ENCODE data around the gene SBK2. TPM values are rescaled to one million over a fixed set of nuclear protein-coding genes. Genes with fewer than 3 reads are reported as not detected.
A peak's percentile ranks its signal among the peaks of the same experiment; 100 is the strongest.

SBK2 gene
- total RNA-seq, 1 donor from 2014 or later, result 0.56 TPM

DNA sequence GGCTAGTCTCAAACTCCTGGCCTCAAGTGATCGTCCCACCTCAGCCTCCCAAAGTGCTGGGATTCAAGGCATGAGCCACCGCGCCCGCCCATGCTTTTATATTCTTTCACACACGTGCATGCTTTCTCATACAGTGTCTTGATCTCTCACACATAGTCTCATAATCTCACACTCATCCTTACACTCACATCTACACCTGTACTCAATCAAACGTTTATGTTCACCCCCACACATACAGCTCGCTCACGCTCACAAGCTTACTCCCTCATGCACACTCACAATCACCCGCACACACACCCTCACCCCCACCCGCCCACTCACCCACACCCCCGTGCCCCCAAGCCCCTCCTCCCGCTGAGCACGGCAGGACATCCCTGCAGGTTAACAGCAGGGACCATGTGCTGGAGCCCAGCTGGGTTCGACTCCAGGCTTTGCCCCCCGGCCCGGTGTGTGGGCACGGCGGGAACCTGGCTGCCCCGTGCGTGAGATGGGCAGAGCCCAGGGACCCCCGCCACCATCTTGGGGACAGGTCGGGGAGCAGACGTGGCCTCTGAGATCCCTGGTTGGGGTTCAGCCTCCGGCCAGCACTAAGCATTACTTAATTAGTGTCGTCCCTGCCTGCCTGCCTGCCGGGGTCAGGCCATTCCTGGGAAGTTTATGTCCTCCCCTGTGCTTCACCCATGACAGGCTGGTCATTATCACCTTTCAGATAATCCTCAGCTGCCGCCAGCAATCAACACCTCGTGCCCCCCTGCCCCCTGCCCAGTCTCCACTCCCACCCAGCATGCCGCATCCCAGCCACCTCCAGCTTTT is 11.4 kb downstream of the SBK2 start:
- H3K36me3 Mint-ChIP-seq, result no peaks in the 10 kb centered on the region
- TF ChIP-seq, protein P1, sequence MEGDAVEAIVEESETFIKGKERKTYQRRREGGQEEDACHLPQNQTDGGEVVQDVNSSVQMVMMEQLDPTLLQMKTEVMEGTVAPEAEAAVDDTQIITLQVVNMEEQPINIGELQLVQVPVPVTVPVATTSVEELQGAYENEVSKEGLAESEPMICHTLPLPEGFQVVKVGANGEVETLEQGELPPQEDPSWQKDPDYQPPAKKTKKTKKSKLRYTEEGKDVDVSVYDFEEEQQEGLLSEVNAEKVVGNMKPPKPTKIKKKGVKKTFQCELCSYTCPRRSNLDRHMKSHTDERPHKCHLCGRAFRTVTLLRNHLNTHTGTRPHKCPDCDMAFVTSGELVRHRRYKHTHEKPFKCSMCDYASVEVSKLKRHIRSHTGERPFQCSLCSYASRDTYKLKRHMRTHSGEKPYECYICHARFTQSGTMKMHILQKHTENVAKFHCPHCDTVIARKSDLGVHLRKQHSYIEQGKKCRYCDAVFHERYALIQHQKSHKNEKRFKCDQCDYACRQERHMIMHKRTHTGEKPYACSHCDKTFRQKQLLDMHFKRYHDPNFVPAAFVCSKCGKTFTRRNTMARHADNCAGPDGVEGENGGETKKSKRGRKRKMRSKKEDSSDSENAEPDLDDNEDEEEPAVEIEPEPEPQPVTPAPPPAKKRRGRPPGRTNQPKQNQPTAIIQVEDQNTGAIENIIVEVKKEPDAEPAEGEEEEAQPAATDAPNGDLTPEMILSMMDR (IDR thresholded peaks at IDR 0.05; ENCODE audit: unreplicated experiment), result no peak
- peaks cover 5% of the 10 kb centered on the region for H3K4me1 Mint-ChIP-seq
- peaks cover 8% of the 10 kb centered on the region for H3K27me3 Mint-ChIP-seq (ENCODE audit: low read depth)
- no peak overlapping the region for H3K27ac Mint-ChIP-seq
- no peak for DNase-seq (ENCODE audit: low spot score in 2 of 2, unreplicated experiment in 2 of 2)
- no peak overlapping the region for H3K4me3 Mint-ChIP-seq
- no peaks in the 10 kb centered on the region for H3K9me3 Mint-ChIP-seq

DNA sequence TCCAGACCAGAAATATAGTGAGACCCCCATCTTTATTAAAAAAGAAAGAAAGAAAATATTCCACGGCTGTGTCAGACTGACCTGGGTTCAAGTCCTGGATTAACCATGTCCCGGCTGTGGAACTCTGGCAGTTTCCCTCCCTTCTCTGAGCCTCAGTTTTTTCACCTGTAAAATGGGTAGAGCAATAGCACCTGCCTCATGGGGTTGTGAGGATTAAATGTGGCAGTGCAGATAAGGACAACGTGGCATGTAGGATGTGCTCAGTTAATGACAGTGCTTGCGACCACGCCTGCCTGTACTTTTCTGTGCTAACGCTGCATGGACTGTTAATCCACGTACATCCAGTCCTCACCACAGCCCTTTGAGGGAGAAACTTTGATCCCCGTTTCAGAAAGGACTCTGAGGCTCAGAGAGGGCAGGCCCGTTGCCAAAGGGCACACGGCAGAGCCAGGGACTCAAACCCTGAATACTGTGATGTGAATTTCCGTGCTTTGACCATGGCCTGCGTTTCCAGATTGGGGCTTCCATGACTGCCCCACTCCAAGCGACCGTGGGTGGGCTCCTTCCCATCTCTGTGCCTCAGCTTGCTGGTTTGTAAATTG is 16.1 kb downstream of the SBK2 start:
- no peaks in the 10 kb centered on the region for H3K9me3 Mint-ChIP-seq
- DNase-seq (ENCODE audit: low spot score in 2 of 2, unreplicated experiment in 2 of 2), result no peak
- H3K27me3 Mint-ChIP-seq (ENCODE audit: low read depth), result peaks cover 8% of the 10 kb centered on the region
- no peak overlapping the region for H3K4me3 Mint-ChIP-seq
- H3K4me1 Mint-ChIP-seq, result peaks cover 5% of the 10 kb centered on the region
- no peak overlapping the region for H3K27ac Mint-ChIP-seq
- H3K36me3 Mint-ChIP-seq, result no peaks in the 10 kb centered on the region
- TF ChIP-seq, protein P1 (IDR thresholded peaks at IDR 0.05; ENCODE audit: unreplicated experiment), result no peak

- peaks cover 2% of the 10 kb centered on the region for H3K4me1 Mint-ChIP-seq
- H3K4me3 Mint-ChIP-seq, result no peak overlapping the region
- no peak for DNase-seq (ENCODE audit: low spot score in 2 of 2, unreplicated experiment in 2 of 2)
- no peaks in the 10 kb centered on the region for H3K9me3 Mint-ChIP-seq
- no peaks in the 10 kb centered on the region for H3K36me3 Mint-ChIP-seq
- no peak overlapping the region for H3K27ac Mint-ChIP-seq
- H3K27me3 Mint-ChIP-seq (ENCODE audit: low read depth), result peaks cover 5% of the 10 kb centered on the region
- TF ChIP-seq, protein P1 (IDR thresholded peaks at IDR 0.05; ENCODE audit: unreplicated experiment), result no peak
These were observed 17.3 kb downstream of the SBK2 start for GRCh38 chr19:55519451-55520311.

GRCh38 chr19:55516878-55517620 is 19.9 kb downstream of the SBK2 start:
- Mint-ChIP-seq H3K9me3 (no peaks in the 10 kb centered on the region), H3K27ac (peak overlapping the region; percentile 83), H3K4me3 (peak overlapping the region; percentile 74), H3K4me1 (peaks cover 2% of the 10 kb centered on the region), H3K36me3 (no peaks in the 10 kb centered on the region), H3K27me3 (ENCODE audit: low read depth) (peaks cover 7% of the 10 kb centered on the region)
- TF ChIP-seq, protein P1 (IDR thresholded peaks at IDR 0.05; ENCODE audit: unreplicated experiment), result peak; percentile 71
- DNase-seq (ENCODE audit: low spot score in 2 of 2, unreplicated experiment in 2 of 2), result peak; percentile 88 to 94

DNA sequence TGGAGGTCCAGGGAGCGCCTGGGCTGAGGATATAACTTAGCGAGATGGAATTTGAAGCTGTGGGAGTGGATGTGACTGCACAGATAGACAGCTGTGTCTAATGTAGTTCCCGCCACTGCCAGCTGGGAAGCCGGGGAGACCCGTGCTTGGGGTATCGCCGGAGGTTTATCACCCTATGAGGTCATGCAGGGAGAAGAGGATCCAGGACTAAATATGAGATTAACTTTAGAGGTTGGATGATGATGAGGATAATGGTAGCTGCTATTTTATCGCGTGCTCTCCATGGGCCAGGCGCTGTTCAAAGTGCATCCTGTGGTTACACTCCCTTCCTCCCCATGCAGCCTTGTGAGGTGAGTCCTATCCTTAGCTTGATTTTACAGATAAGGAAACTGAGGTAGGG is 28.8 kb downstream of the SBK2 start:
- Mint-ChIP-seq H3K4me1 (no peaks in the 10 kb centered on the region), H3K27ac (no peak overlapping the region), H3K27me3 (ENCODE audit: low read depth) (peaks cover 28% of the 10 kb centered on the region), H3K9me3 (no peaks in the 10 kb centered on the region), H3K36me3 (no peaks in the 10 kb centered on the region), H3K4me3 (no peak overlapping the region)
- TF ChIP-seq, protein P1 (IDR thresholded peaks at IDR 0.05; ENCODE audit: unreplicated experiment), result no peak
- no peak for DNase-seq (ENCODE audit: low spot score in 2 of 2, unreplicated experiment in 2 of 2)
